ENCODE data around the gene CHD6.

CHD6 gene

DNA sequence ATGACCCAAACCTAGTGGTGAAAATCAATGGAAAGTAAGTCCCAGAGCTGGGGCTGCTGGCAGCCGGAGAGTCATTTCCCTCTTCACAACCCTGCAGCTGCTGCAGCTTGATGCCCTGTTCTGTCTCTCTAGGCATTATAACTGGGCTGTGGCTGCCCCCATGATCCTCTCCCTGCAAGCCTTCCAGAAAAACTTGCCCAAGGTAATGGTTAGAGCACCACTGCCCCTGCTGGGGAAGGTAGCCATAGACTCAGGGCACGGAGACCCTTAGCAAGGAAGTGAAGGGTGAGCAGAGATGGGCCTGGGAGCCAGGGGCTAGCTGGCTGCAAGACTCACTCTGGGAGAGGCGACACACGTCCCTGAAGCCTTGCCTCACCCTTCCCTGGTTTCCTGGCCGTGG is 265.5 kb downstream of the CHD6 start:
- no peak overlapping the region for H3K27ac ChIP-seq
- no peak overlapping the region for H3K4me3 ChIP-seq
- no peak for DNase-seq (ENCODE audit: low spot score)
- TF ChIP-seq, protein P1, sequence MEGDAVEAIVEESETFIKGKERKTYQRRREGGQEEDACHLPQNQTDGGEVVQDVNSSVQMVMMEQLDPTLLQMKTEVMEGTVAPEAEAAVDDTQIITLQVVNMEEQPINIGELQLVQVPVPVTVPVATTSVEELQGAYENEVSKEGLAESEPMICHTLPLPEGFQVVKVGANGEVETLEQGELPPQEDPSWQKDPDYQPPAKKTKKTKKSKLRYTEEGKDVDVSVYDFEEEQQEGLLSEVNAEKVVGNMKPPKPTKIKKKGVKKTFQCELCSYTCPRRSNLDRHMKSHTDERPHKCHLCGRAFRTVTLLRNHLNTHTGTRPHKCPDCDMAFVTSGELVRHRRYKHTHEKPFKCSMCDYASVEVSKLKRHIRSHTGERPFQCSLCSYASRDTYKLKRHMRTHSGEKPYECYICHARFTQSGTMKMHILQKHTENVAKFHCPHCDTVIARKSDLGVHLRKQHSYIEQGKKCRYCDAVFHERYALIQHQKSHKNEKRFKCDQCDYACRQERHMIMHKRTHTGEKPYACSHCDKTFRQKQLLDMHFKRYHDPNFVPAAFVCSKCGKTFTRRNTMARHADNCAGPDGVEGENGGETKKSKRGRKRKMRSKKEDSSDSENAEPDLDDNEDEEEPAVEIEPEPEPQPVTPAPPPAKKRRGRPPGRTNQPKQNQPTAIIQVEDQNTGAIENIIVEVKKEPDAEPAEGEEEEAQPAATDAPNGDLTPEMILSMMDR (IDR thresholded peaks at IDR 0.05), result no peak

DNA sequence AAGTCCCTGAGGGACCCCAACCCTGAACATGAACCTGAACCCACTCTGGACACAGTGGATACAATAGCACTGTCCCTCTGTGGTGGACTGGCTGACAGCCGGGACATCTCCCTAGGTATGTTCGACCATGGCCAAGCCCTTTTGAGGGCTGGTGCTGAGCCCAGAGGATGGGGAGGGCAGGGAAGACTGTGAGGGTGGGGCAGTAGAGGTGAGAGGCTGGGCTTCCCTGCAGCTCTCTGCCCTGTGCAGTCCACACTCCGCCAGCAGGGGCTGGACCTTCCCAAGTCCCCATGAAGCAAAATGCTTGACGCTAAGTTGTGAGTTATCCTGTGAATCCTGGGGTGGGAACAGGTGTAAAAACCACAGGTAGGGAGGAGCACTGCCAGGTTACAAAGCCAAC is 266.1 kb downstream of the CHD6 start:
- Histone ChIP-seq H3K4me3 (no peak overlapping the region), H3K27ac (no peak overlapping the region)
- DNase-seq (ENCODE audit: low spot score), result no peak
- TF ChIP-seq, protein P1 (IDR thresholded peaks at IDR 0.05), result no peak
